GM13976 (cell line): ENCODE measurements around the gene EXTL1.

ENCODE experiments used
- DNase-seq: peaks from one replicate; pipeline ENCODE4 v3.0.0; 2012; ENCODE audit warnings: low spot score
- in situ Hi-C: fragments of 300-500 bp; cut with MboI; formaldehyde crosslinking; loops from one replicate; pipeline ENCODE4 v1.12.0; 2022; ENCODE audit warnings: low sequenced_read_pairs, mixed read lengths, inconsistent platforms; ENCODE audit not compliant: unreplicated experiment
- TF ChIP-seq, protein P1 (sequence below): IDR thresholded peaks from 2 replicates; pipeline ENCODE4 v1.5.1; 2012; ENCODE audit warnings: borderline replicate concordance, mild to moderate bottlenecking; ENCODE audit not compliant: insufficient read depth; ENCODE audit errors: extremely low read depth, missing control alignments, control extremely low read depth

EXTL1 gene

DNA sequence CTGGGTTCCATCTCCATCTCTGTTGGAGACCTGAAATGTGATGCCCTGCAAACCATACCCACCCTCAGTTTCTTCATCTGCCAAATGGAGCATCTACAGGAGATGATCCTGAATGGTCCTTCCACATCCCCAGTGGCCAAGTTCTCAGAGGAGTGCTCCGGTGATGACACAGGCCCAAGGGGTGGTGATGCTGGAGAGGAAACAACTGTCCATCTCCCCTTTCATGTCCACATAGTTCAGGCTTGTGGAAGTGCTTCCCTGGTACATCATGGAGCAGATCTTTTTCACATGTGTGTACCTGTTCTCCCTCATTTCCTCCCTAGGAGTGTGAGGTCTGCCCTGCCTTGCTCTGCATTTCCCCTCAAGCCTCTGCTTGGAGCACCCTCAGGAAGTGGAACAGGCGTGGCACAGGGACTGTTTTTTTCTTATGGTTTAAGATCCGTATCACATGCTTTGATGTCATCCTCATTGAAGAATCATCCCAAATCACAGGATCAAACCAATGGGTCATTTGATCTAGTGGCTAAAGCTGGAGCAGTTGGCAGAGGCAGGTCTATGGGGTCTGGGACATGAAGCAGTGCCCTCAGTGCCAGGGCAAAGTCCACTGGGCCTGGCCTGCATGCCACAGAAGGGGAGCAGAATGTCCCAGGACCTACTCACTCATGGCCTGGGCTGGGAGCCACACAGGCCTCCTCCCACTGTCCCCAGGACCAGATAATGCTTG lies 54.0 kb downstream of the EXTL1 start:
- TF ChIP-seq, protein P1, sequence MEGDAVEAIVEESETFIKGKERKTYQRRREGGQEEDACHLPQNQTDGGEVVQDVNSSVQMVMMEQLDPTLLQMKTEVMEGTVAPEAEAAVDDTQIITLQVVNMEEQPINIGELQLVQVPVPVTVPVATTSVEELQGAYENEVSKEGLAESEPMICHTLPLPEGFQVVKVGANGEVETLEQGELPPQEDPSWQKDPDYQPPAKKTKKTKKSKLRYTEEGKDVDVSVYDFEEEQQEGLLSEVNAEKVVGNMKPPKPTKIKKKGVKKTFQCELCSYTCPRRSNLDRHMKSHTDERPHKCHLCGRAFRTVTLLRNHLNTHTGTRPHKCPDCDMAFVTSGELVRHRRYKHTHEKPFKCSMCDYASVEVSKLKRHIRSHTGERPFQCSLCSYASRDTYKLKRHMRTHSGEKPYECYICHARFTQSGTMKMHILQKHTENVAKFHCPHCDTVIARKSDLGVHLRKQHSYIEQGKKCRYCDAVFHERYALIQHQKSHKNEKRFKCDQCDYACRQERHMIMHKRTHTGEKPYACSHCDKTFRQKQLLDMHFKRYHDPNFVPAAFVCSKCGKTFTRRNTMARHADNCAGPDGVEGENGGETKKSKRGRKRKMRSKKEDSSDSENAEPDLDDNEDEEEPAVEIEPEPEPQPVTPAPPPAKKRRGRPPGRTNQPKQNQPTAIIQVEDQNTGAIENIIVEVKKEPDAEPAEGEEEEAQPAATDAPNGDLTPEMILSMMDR, result no peak
- no peak for DNase-seq
- in situ Hi-C loops, result no loop called here

DNA sequence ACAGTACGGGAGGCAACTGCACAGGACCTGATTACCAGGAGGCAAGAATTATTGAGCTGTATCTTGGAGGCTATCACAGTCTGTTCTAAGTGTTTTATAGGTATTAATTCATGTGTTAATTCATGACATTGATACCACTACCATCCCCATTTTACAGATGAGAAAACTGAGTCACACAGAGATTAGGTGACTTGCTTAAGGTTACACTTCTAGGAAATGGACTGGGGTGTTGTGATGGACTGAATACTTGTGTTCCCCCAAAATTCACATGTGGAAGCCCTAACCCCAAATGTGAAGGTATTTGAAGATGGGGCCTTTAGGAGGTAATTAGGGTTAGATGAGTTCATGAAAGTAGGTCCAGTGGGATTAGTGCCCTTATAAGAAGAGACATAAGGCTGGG lies 55.9 kb downstream of the EXTL1 start:
- in situ Hi-C loops, result no loop called here
- TF ChIP-seq, protein P1, result no peak
- DNase-seq, result no peak

DNA sequence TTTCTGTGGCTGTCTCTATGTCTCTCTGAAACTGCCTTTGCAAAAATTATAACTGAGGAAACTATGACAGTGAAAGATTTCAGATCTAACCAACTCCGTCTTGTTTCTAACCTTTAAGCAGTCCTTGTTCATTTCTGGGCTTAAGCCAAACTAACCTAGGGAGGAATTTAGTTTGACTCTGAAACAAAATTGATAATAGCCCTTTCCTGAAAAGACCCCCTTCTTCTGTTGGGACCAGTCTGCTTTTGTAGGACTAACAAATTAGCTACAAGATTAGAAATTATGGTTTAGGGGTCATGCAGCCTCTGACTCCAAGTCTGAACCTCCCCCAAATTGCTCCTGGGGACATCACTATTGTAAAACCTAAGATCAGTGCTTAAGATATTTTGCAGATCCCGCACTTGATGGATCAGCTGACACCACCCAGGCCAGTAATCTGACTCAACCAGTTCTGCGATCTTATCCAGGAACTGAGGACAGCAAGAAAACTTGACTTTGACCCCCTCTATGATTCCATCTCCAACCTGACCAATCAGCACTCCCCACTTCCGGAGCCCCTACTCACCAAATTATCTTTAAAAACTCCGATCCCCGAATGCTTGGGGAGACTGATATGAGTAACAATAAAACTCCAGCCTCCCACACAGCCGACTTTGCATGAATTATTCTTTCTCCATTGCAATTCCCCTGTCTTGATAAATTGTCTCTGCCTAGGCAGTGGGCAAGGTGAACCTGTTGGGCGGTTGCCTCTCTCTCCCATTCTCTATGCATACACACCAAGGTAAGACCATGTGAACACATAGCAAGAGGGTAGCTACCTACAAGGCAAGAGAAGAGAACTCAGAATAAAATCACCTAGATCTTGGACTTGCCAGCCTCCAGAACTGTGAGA lies 57.0 kb downstream of the EXTL1 start:
- DNase-seq, result no peak
- TF ChIP-seq, protein P1, result no peak
- in situ Hi-C loops, result no loop called here

DNA sequence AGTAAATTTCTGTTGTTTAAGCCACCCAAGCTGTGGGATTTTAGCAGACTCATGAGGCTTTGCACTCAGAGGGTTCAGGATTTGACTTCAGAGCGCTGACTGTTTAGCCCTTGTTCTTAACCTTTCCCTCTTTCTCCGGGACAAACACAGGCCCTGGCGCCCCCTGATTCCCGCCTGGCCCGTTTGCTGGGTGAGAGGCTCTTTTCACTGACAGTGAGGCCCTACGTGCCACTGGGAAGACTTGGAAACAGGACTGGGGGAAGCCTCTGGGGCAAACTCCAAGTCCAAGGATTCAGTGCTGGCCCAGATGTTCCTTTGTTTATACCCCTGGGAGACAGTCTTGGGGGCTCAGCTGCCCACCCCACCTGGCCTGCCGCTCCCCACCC lies 57.6 kb downstream of the EXTL1 start:
- TF ChIP-seq, protein P1, result no peak
- no peak for DNase-seq
- in situ Hi-C loops, result no loop called here

DNA sequence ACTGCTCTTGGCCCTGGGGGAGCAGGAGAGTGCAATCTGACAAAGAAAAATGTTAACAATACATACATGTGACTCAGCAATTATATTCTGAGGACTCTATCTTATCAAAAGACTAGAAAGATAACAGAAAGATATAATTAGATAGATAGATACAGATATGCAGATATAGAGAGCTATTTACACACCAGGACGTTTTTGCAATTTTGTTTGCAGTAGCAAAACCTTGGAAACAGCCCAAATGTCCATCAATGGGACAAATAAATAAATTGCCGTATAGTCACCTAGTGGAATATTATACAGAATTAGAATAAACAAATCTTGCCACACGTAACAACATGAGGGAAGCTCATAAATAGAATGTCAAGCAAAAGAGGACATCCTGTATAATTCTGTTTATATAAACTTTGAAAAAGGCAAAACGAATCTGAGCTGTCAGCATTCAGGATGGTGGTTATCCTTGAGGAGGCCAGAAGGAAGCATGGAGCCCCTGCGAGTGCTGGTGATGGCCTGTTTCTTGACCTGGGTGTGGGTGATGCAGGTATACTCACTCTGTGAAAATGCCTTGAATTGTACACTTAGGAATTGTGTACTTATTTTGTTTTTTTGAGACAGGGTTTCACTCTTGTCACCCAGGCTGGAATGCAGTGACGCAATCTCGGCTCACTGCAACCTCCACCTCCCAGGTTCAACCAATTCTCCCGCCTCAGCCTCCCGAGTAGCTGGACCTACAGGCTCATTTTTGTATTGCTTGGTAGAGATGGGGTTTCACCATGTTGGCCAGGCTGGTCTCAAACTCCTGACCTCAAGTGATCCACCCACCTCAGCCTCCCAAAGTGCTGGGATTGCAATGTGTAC lies 58.6 kb downstream of the EXTL1 start:
- DNase-seq, result no peak
- in situ Hi-C loops, result no loop called here
- TF ChIP-seq, protein P1, result no peak
